Liver (tissue), 9 donors: Measurements from ENCODE around the gene KMT5B. TPM values are rescaled to one million over a fixed set of nuclear protein-coding genes. Genes with fewer than 3 reads are reported as not detected.

ENCODE experiments used
- DNase-seq: peaks from one replicate; pipeline ENCODE4 v3.0.0-alpha.2; 2017; ENCODE audit warnings: low spot score
- H3K27ac ChIP-seq, 2 donors: one replicate each; pipeline ENCODE4 v1.7.0; 2013; ENCODE audit warnings: inconsistent platforms in 2 of 2, low read length in 2 of 2, control low read depth in 1 of 2, low read depth in 1 of 2, mild to moderate bottlenecking in 1 of 2
- H3K27me3 ChIP-seq, 4 donors: one replicate each; pipeline versions ENCODE4 v1.6.1 to v1.7.0; 2013; ENCODE audit warnings: low read length in 3 of 4, inconsistent platforms in 1 of 4, mild to moderate bottlenecking in 1 of 4, moderate library complexity in 1 of 4; ENCODE audit not compliant: control insufficient read depth in 4 of 4, insufficient read depth in 4 of 4
- H3K36me3 ChIP-seq, 4 donors: one replicate each; pipeline versions ENCODE4 v1.6.1 to v1.7.0; 2013; ENCODE audit warnings: low read length in 3 of 4, mild to moderate bottlenecking in 3 of 4, low read depth in 1 of 4, moderate library complexity in 1 of 4; ENCODE audit not compliant: control insufficient read depth in 4 of 4, insufficient read depth in 3 of 4
- H3K4me1 ChIP-seq, 4 donors: one replicate each; pipeline versions ENCODE4 v1.6.1 to v1.7.0; 2013; ENCODE audit warnings: low read length in 3 of 4, mild to moderate bottlenecking in 3 of 4, moderate library complexity in 1 of 4; ENCODE audit not compliant: control insufficient read depth in 4 of 4, insufficient read depth in 4 of 4
- H3K4me3 ChIP-seq, 3 donors: one replicate each; pipeline versions ENCODE4 v1.6.1 to v1.7.0; 2013; ENCODE audit warnings: low read length in 3 of 3, control low read depth in 1 of 3, low read depth in 1 of 3, mild to moderate bottlenecking in 1 of 3
- H3K9ac ChIP-seq, 2 donors: one replicate each; pipeline ENCODE4 v1.7.0; 2013; ENCODE audit warnings: low read length in 2 of 2, mild to moderate bottlenecking in 2 of 2, moderate library complexity in 2 of 2, control low read depth in 1 of 2, low read depth in 1 of 2
- H3K9me3 ChIP-seq, 4 donors: one replicate each; pipeline versions ENCODE4 v1.6.1 to v1.7.0; 2013; ENCODE audit warnings: low read length in 3 of 4; ENCODE audit not compliant: control insufficient read depth in 4 of 4
- EGR1 ChIP-seq, 2 donors: IDR thresholded peaks; 2 replicates each; pipeline ENCODE4 v1.6.1; 2016 to 2018; ENCODE audit warnings: antibody characterized with exemption in 2 of 2, low read depth in 2 of 2
- FOXA1 ChIP-seq: IDR thresholded peaks from 2 replicates; pipeline ENCODE4 v1.6.1; 2016; ENCODE audit warnings: antibody characterized with exemption
- GABPA ChIP-seq, 2 donors: IDR thresholded peaks in 1 of 2; conservative IDR thresholded peaks in 1 of 2; 2 replicates each; pipeline ENCODE4 v1.6.1; 2016; ENCODE audit warnings: antibody characterized with exemption in 2 of 2, mild to moderate bottlenecking in 1 of 2, moderate library complexity in 1 of 2
- HNF4A ChIP-seq, 2 donors: conservative IDR thresholded peaks; 2 replicates each; pipeline ENCODE4 v1.6.1; 2016; ENCODE audit warnings: antibody characterized with exemption in 2 of 2, mild to moderate bottlenecking in 2 of 2
- JUND ChIP-seq, 2 donors: IDR thresholded peaks; 2 replicates each; pipeline ENCODE4 v1.6.1; 2016; ENCODE audit warnings: antibody characterized with exemption in 2 of 2
- NR2F2 ChIP-seq: IDR thresholded peaks from 2 replicates; pipeline ENCODE4 v1.6.1; 2016; ENCODE audit warnings: antibody characterized with exemption
- RAD21 ChIP-seq, 2 donors: IDR thresholded peaks; 2 replicates each; pipeline ENCODE4 v1.6.1; 2016; ENCODE audit warnings: antibody characterized with exemption in 2 of 2, mild to moderate bottlenecking in 2 of 2
- TAF1 ChIP-seq: conservative IDR thresholded peaks from 2 replicates; pipeline ENCODE4 v1.6.1; 2016; ENCODE audit warnings: antibody characterized with exemption, mild to moderate bottlenecking
- YY1 ChIP-seq: IDR thresholded peaks from 2 replicates; pipeline ENCODE4 v1.6.1; 2016; ENCODE audit warnings: antibody characterized with exemption, mild to moderate bottlenecking
- WGBS: extraction: QIAGEN DNeasy Blood & Tissue Kit; methylation state at CpG from one replicate; pipeline ENCODE4 v1.1.7; 2013; 5-methylcytosine and 5-hydroxymethylcytosine counted together
- polyA plus RNA-seq, 2 donors: library from polyadenylated mRNA; stranded (reverse) in 1 of 2; unstranded in 1 of 2; fragments of 200-250 nt in 1 of 2; fragments of >200 nt in 1 of 2; fragmentation: Nextera tagmentation in 1 of 2; extraction: Ambion mirVana in 1 of 2; gene quantifications; one replicate each; pipeline versions ENCODE4 v1.2.1 to v1.2.3, GENCODE V29; 2013 to 2015
- total RNA-seq, 2 donors: library from RNA; depleted of rRNA; stranded (reverse); fragments of >200 nt; gene quantifications; one replicate each; pipeline ENCODE4 v1.2.3, GENCODE V29; 2014
- TF ChIP-seq, protein P1 (sequence below): IDR thresholded peaks from 2 replicates; pipeline ENCODE4 v1.6.1; 2016; ENCODE audit warnings: antibody characterized with exemption
- TF ChIP-seq, protein P2 (sequence below): IDR thresholded peaks from 2 replicates; pipeline ENCODE4 v1.6.1; 2016; ENCODE audit warnings: antibody characterized with exemption
- TF ChIP-seq, protein P3 (sequence below): fragments of 150-350 bp; IDR thresholded peaks from 2 replicates; pipeline ENCODE4 v1.5.1; 2017; ENCODE audit warnings: improper control_type of control experiment, low read depth, low read length; ENCODE audit not compliant: missing input control
- TF ChIP-seq, protein P4 (sequence below): IDR thresholded peaks from 2 replicates; pipeline ENCODE4 v1.6.1; 2016; ENCODE audit warnings: antibody characterized with exemption
- donor health status: healthy.
- donor health status: healthy.
- donor health status: healthy.
- donor health status: healthy.
- donor health status: healthy.

Gene KMT5B
- total and polyA plus RNA-seq, 4 donors: 8.7 to 33.8 (median 14.8) TPM

DNA sequence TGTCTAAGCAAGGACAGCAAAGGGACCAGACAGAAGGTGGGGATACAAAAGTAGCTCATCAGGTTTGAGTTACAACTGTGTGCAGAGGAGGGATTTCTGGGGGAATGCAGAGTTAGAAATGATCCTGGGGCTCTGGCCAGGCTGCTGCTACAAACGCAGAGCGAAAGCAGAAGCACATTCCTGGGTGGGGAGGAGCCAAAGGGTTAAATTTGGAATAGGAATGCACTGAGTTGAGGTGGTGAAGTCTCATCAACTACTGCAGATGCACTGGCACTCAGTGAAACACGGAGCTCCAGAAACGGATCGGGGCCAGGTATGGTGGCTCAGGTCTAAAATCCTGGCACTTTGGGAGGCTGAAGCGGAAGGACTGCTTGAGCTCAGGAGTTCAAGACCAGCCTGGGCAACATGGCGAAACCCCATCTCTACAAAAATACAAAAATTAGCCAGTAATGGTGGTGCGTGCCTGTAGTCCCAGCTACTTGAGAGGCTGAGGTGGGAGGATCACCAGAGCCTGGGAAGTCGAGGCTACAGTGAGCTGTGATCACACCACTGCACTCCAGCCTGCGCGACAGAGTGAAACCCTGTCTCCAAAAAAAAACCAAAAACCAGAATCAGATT lies 95.1 kb downstream of the KMT5B start:
- WGBS: 89% methylated on average over 11 of the region's 11 CpGs
- peaks cover 9 to 48% (median 34%) of the 10 kb centered on the region in 4 donors for H3K4me1 ChIP-seq

DNA sequence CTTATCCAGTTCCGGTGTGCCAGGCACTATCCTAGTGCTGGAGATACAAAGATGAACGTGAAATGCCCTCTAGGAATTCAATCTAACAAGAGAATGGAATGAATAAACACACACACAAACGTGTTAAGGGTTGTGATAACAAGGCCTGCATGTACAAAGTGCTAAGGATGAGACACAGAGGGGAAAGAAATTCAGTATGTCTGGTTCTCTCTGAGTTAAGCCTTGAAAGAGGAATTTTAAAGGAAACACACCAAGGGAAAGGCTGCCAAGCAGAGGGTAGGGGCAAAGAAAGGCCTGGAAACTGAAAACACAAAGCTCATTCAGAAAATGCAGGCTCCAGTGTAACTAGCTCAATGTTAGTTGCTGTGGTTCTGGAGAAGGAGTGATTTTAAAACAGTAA lies 96.1 kb downstream of the KMT5B start:
- H3K27me3 ChIP-seq: no peaks in the 10 kb centered on the region
- 52% methylated on average over 3 of the region's 3 CpGs for WGBS
- peaks cover 6 to 40% (median 29%) of the 10 kb centered on the region in 4 donors for H3K4me1 ChIP-seq
- no peaks in the 10 kb centered on the region for H3K9me3 ChIP-seq
- H3K36me3 ChIP-seq: peaks cover 0 to 4% (median under 1%) of the 10 kb centered on the region in 4 donors
- DNase-seq: no peak
- TF ChIP-seq NR2F2 (no peak), RAD21 (IDR thresholded peaks at IDR 0.05) (no peak), YY1 (no peak), GABPA (IDR thresholded peaks at IDR 0.05 in 1 of 2, conservative IDR thresholded peaks at IDR 0.05 in 1 of 2) (no peak), EGR1 (IDR thresholded peaks at IDR 0.05; ENCODE audit: low read depth in 2 of 2) (no peak)
- TF ChIP-seq, protein P1, sequence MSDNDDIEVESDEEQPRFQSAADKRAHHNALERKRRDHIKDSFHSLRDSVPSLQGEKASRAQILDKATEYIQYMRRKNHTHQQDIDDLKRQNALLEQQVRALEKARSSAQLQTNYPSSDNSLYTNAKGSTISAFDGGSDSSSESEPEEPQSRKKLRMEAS: no peak
- H3K4me3 ChIP-seq: no peak overlapping the region
- H3K9ac ChIP-seq: no peak overlapping the region
- H3K27ac ChIP-seq: no peak overlapping the region

More for the DNA sequence above, 95.1 kb downstream of the KMT5B start:
- Histone ChIP-seq H3K9ac (no peak overlapping the region), H3K9me3 (no peaks in the 10 kb centered on the region), H3K27ac (no peak overlapping the region), H3K27me3 (no peaks in the 10 kb centered on the region), H3K4me3 (no peak overlapping the region), H3K36me3 (peaks cover 0 to 4% (median under 1%) of the 10 kb centered on the region in 4 donors)
- DNase-seq: no peak
- TF ChIP-seq JUND (IDR thresholded peaks at IDR 0.05) (no peak), RAD21 (IDR thresholded peaks at IDR 0.05) (no peak), FOXA1 (no peak), NR2F2 (no peak), HNF4A (conservative IDR thresholded peaks at IDR 0.05) (no peak), TAF1 (no peak), YY1 (no peak)
- TF ChIP-seq, protein P2, sequence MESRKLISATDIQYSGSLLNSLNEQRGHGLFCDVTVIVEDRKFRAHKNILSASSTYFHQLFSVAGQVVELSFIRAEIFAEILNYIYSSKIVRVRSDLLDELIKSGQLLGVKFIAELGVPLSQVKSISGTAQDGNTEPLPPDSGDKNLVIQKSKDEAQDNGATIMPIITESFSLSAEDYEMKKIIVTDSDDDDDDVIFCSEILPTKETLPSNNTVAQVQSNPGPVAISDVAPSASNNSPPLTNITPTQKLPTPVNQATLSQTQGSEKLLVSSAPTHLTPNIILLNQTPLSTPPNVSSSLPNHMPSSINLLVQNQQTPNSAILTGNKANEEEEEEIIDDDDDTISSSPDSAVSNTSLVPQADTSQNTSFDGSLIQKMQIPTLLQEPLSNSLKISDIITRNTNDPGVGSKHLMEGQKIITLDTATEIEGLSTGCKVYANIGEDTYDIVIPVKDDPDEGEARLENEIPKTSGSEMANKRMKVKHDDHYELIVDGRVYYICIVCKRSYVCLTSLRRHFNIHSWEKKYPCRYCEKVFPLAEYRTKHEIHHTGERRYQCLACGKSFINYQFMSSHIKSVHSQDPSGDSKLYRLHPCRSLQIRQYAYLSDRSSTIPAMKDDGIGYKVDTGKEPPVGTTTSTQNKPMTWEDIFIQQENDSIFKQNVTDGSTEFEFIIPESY: no peak
- TF ChIP-seq, protein P3, sequence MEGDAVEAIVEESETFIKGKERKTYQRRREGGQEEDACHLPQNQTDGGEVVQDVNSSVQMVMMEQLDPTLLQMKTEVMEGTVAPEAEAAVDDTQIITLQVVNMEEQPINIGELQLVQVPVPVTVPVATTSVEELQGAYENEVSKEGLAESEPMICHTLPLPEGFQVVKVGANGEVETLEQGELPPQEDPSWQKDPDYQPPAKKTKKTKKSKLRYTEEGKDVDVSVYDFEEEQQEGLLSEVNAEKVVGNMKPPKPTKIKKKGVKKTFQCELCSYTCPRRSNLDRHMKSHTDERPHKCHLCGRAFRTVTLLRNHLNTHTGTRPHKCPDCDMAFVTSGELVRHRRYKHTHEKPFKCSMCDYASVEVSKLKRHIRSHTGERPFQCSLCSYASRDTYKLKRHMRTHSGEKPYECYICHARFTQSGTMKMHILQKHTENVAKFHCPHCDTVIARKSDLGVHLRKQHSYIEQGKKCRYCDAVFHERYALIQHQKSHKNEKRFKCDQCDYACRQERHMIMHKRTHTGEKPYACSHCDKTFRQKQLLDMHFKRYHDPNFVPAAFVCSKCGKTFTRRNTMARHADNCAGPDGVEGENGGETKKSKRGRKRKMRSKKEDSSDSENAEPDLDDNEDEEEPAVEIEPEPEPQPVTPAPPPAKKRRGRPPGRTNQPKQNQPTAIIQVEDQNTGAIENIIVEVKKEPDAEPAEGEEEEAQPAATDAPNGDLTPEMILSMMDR: no peak
- TF ChIP-seq, protein P1: no peak

DNA sequence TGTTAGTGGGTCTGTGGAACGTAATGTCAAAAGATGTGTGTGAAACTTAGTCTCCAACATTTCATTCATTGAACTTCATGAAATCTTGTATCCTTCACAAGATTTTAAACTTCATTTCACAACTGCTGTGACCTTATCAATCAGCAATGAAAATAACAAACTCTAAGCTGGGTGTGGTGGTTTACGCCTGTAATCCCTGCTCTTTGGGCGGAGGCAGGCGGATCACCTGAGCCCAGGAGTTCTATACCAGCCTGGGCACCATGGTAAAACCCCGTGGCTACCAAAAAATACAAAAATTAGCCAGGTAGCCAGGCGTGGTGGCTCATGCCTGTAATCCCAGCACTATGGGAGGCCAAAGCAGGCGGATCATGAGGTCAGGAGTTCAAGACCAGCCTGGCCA lies 97.0 kb downstream of the KMT5B start:
- Histone ChIP-seq H3K27me3 (no peaks in the 10 kb centered on the region), H3K9me3 (no peaks in the 10 kb centered on the region), H3K4me1 (peaks cover 5 to 37% (median 27%) of the 10 kb centered on the region in 4 donors), H3K4me3 (no peak overlapping the region), H3K36me3 (peaks cover 0 to 4% (median under 1%) of the 10 kb centered on the region in 4 donors), H3K27ac (no peak overlapping the region), H3K9ac (no peak overlapping the region)
- TF ChIP-seq, protein P4, sequence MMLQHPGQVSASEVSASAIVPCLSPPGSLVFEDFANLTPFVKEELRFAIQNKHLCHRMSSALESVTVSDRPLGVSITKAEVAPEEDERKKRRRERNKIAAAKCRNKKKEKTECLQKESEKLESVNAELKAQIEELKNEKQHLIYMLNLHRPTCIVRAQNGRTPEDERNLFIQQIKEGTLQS: no peak
- no peak for DNase-seq
- 92% methylated on average over 7 of the region's 7 CpGs for WGBS
